HepG2 (cell line): Measurements from ENCODE around the gene SPG7. TPM values are rescaled to one million over a fixed set of nuclear protein-coding genes. Genes with fewer than 3 reads are reported as not detected.

ENCODE experiments used
- FOXM1 ChIP-seq: sonication (generic); formaldehyde crosslinking; IDR thresholded peaks from 2 replicates; pipeline ENCODE4 v1.5.0; 2020; ENCODE audit warnings: missing genetic modification reagents
- FOXP1 ChIP-seq, 2 experiments: fragments of 450-650 bp in 1 of 2; IDR thresholded peaks; 2 replicates each; pipeline ENCODE4 v1.6.1; 2017 to 2018; ENCODE audit warnings: antibody characterized with exemption in 1 of 2
- HMG20A ChIP-seq: IDR thresholded peaks from 2 replicates; pipeline ENCODE4 v1.6.1; 2016; ENCODE audit warnings: borderline replicate concordance
- HNRNPL ChIP-seq: fragments of 200-400 bp; formaldehyde crosslinking; IDR thresholded peaks from 2 replicates; pipeline ENCODE4 v1.6.1; 2017; ENCODE audit warnings: mild to moderate bottlenecking, low read depth, low read length
- KLF16 ChIP-seq, 2 experiments: sonication (generic) in 1 of 2; formaldehyde crosslinking in 1 of 2; IDR thresholded peaks; 2 replicates each; pipeline versions ENCODE4 v1.6.1 to v1.8.0; 2016 to 2023; ENCODE audit warnings: missing genetic modification reagents in 2 of 2, missing compliant biosample characterization in 1 of 2
- ZNF143 ChIP-seq: sonication (generic); formaldehyde crosslinking; IDR thresholded peaks from 2 replicates; pipeline ENCODE4 v1.4.0; 2020; ENCODE audit warnings: missing genetic modification reagents
- ZNF446 ChIP-seq: sonication (generic); formaldehyde crosslinking; IDR thresholded peaks from 2 replicates; pipeline ENCODE4 v1.5.0; 2020; ENCODE audit warnings: mild to moderate bottlenecking, missing genetic modification reagents
- ZNF616 ChIP-seq: sonication (generic); formaldehyde crosslinking; IDR thresholded peaks from 2 replicates; pipeline ENCODE4 v1.5.0; 2020; ENCODE audit warnings: low read depth, mild to moderate bottlenecking, missing genetic modification reagents
- ZNF619 ChIP-seq: sonication (generic); formaldehyde crosslinking; IDR thresholded peaks from 2 replicates; pipeline ENCODE4 v1.4.0; 2020; ENCODE audit warnings: mild to moderate bottlenecking, missing genetic modification reagents
- polyA plus RNA-seq, 8 experiments: library from polyadenylated mRNA; depleted of rRNA in 3 of 8; stranded (reverse) in 7 of 8; unstranded in 1 of 8; fragments of >200 nt; fragmentation: Illumina TruSeq in 4 of 8; extraction: Trizol in 4 of 8; gene quantifications; 2 replicates each; pipeline versions ENCODE4 v1.2.1 to v1.2.3, GENCODE V29; 2011 to 2016; ENCODE audit warnings: low read depth in 4 of 8, missing spikeins in 1 of 8, mixed read lengths in 1 of 8; ENCODE audit not compliant: insufficient read depth in 1 of 8
- total RNA-seq, 5 experiments: library from RNA; depleted of rRNA; stranded (reverse); fragments of >200 nt; fragmentation: Illumina TruSeq; extraction: Trizol; gene quantifications; 2 replicates each; pipeline ENCODE4 v1.2.3, GENCODE V29; 2016; ENCODE audit warnings: low read depth in 1 of 5
- TF ChIP-seq, protein P1 (sequence below): sonication (generic); formaldehyde crosslinking; IDR thresholded peaks from 2 replicates; pipeline ENCODE4 v1.4.0; 2020; ENCODE audit warnings: mild to moderate bottlenecking, missing genetic modification reagents
- TF ChIP-seq, protein P2 (sequence below): sonication (generic); formaldehyde crosslinking; IDR thresholded peaks from 2 replicates; pipeline ENCODE4 v1.4.0; 2020; ENCODE audit warnings: missing genetic modification reagents
- TF ChIP-seq, protein P3 (sequence below): sonication (generic); formaldehyde crosslinking; IDR thresholded peaks from 2 replicates; pipeline ENCODE4 v1.8.0; 2022; ENCODE audit warnings: missing genetic modification reagents, mild to moderate bottlenecking, borderline replicate concordance
- TF ChIP-seq, protein P4 (sequence below), 2 experiments: sonication (generic) in 1 of 2; formaldehyde crosslinking in 1 of 2; IDR thresholded peaks; 2 replicates each; pipeline versions ENCODE4 v1.6.1 to v1.9.0; 2014 to 2022; ENCODE audit warnings: antibody characterized with exemption in 1 of 2, borderline replicate concordance in 1 of 2, inconsistent platforms in 1 of 2, low read depth in 1 of 2, missing genetic modification reagents in 1 of 2
- TF ChIP-seq, protein P5 (sequence below): sonication (generic); formaldehyde crosslinking; IDR thresholded peaks from 2 replicates; pipeline ENCODE4 v1.5.1; 2020; ENCODE audit warnings: mild to moderate bottlenecking, missing genetic modification reagents, moderate library complexity

Gene SPG7
- total and polyA plus RNA-seq, 2 of the 13 experiments (the other 11 are each of a cell fraction or from before 2014, with no cell fraction given) = 66.0 to 136 TPM

DNA sequence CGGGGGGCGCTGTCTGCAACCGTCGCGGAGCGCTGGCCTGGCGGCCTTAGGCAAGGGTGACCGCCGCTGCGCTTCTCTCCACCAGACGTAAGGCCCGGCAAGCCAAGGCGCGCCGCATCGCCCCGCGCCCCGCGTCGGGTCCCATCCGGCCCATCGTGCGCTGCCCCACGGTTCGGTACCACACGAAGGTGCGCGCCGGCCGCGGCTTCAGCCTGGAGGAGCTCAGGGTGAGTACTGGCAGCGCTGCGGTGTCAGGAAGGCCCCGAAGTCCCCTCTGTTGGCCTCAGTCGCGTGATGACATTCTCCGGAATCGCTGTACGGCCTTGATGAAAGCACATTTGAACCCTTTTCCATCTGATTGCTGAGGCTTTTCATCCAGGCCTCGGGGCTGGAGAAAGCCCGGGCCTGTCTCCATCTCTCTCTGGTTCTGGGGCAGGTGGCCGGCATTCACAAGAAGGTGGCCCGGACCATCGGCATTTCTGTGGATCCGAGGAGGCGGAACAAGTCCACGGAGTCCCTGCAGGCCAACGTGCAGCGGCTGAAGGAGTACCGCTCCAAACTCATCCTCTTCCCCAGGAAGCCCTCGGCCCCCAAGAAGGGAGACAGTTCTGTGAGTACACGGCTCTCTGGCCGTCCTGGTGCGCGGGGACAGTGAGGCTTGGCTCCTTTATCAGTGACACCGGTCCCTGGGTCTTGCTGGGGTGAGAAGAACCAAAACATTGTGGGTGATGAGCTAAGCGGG, 53.1 kb downstream of the SPG7 start (continued):
- TF ChIP-seq ZNF143 (CRISPR knock-in tag) (no peak), ZNF619 (CRISPR knock-in tag) (no peak), KLF16 (CRISPR knock-in tag; IDR thresholded peaks at IDR 0.05) (no peak), FOXP1 (IDR thresholded peaks at IDR 0.05) (no peak), FOXP1 (CRISPR knock-in tag; IDR thresholded peaks at IDR 0.05) (no peak), ZNF616 (CRISPR knock-in tag) (peak; percentile 81; the same call in 1 of the 2 replicates), HMG20A (CRISPR knock-in tag) (no peak), HNRNPL (0 out of 2 replicates have a peak, but pooled peaks have one; percentile 49), ZNF446 (CRISPR knock-in tag) (peak; percentile 94; the same call in 1 of the 2 replicates), FOXM1 (CRISPR knock-in tag) (no peak)
- TF ChIP-seq, protein P1, sequence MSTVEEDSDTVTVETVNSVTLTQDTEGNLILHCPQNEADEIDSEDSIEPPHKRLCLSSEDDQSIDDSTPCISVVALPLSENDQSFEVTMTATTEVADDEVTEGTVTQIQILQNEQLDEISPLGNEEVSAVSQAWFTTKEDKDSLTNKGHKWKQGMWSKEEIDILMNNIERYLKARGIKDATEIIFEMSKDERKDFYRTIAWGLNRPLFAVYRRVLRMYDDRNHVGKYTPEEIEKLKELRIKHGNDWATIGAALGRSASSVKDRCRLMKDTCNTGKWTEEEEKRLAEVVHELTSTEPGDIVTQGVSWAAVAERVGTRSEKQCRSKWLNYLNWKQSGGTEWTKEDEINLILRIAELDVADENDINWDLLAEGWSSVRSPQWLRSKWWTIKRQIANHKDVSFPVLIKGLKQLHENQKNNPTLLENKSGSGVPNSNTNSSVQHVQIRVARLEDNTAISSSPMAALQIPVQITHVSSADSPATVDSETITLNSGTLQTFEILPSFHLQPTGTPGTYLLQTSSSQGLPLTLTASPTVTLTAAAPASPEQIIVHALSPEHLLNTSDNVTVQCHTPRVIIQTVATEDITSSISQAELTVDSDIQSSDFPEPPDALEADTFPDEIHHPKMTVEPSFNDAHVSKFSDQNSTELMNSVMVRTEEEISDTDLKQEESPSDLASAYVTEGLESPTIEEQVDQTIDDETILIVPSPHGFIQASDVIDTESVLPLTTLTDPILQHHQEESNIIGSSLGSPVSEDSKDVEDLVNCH (CRISPR knock-in tag) = no peak
- TF ChIP-seq, protein P2, sequence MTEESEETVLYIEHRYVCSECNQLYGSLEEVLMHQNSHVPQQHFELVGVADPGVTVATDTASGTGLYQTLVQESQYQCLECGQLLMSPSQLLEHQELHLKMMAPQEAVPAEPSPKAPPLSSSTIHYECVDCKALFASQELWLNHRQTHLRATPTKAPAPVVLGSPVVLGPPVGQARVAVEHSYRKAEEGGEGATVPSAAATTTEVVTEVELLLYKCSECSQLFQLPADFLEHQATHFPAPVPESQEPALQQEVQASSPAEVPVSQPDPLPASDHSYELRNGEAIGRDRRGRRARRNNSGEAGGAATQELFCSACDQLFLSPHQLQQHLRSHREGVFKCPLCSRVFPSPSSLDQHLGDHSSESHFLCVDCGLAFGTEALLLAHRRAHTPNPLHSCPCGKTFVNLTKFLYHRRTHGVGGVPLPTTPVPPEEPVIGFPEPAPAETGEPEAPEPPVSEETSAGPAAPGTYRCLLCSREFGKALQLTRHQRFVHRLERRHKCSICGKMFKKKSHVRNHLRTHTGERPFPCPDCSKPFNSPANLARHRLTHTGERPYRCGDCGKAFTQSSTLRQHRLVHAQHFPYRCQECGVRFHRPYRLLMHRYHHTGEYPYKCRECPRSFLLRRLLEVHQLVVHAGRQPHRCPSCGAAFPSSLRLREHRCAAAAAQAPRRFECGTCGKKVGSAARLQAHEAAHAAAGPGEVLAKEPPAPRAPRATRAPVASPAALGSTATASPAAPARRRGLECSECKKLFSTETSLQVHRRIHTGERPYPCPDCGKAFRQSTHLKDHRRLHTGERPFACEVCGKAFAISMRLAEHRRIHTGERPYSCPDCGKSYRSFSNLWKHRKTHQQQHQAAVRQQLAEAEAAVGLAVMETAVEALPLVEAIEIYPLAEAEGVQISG (CRISPR knock-in tag) = no peak
- TF ChIP-seq, protein P3, sequence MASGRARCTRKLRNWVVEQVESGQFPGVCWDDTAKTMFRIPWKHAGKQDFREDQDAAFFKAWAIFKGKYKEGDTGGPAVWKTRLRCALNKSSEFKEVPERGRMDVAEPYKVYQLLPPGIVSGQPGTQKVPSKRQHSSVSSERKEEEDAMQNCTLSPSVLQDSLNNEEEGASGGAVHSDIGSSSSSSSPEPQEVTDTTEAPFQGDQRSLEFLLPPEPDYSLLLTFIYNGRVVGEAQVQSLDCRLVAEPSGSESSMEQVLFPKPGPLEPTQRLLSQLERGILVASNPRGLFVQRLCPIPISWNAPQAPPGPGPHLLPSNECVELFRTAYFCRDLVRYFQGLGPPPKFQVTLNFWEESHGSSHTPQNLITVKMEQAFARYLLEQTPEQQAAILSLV (CRISPR knock-in tag) = no peak
- TF ChIP-seq, protein P4, sequence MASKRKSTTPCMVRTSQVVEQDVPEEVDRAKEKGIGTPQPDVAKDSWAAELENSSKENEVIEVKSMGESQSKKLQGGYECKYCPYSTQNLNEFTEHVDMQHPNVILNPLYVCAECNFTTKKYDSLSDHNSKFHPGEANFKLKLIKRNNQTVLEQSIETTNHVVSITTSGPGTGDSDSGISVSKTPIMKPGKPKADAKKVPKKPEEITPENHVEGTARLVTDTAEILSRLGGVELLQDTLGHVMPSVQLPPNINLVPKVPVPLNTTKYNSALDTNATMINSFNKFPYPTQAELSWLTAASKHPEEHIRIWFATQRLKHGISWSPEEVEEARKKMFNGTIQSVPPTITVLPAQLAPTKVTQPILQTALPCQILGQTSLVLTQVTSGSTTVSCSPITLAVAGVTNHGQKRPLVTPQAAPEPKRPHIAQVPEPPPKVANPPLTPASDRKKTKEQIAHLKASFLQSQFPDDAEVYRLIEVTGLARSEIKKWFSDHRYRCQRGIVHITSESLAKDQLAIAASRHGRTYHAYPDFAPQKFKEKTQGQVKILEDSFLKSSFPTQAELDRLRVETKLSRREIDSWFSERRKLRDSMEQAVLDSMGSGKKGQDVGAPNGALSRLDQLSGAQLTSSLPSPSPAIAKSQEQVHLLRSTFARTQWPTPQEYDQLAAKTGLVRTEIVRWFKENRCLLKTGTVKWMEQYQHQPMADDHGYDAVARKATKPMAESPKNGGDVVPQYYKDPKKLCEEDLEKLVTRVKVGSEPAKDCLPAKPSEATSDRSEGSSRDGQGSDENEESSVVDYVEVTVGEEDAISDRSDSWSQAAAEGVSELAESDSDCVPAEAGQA (IDR thresholded peaks at IDR 0.05; ENCODE audit: low read depth) = no peak
- TF ChIP-seq, protein P4 (CRISPR knock-in tag; IDR thresholded peaks at IDR 0.05; ENCODE audit: borderline replicate concordance) = no peak
- TF ChIP-seq, protein P5, sequence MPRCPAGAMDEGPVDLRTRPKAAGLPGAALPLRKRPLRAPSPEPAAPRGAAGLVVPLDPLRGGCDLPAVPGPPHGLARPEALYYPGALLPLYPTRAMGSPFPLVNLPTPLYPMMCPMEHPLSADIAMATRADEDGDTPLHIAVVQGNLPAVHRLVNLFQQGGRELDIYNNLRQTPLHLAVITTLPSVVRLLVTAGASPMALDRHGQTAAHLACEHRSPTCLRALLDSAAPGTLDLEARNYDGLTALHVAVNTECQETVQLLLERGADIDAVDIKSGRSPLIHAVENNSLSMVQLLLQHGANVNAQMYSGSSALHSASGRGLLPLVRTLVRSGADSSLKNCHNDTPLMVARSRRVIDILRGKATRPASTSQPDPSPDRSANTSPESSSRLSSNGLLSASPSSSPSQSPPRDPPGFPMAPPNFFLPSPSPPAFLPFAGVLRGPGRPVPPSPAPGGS (CRISPR knock-in tag) = no peak
